ENCODE data around the gene NRXN3.

NRXN3 gene

DNA sequence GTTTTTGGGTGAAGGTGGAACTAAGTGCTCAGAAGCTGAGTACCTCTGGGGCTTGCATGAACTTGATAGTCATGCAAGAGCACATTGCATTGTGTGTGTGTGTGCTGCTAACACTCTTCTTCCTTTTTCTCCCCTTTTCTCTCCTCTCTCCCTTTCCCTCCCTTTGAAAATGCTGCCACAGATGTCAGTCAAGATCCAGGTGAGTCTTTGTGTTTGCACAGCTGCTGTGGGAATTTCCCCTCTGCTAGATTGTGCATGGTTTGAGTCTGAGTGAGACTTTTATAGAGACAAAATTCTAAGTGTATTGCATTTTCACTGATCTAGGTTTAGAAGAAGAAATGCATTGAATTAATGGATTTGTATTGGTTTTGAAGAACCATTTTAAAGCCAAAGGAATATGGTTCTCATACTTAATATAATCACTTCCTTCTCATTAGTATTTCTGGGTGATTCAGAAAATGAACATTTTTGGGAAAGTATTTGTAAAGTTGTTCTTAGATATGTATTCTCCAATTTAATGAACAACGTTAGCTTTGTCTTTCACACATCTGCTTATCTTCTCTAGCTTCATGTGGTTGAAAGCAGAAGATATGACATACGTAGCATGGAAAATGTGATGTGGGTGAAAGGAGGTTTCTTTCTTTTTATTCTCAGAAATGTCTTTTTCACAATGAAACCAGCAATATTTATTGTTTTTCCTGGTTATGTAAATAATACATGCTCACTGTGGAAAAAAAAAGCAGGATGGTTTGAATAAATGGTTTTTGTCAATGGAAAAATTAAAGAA, 108.5 kb downstream of the NRXN3 start:
- TF ChIP-seq JUND (IDR thresholded peaks at IDR 0.05; ENCODE audit: low read depth), result no peak
- in situ Hi-C loops (cut with HindIII; ENCODE audit: low pct_unique_long_range_greater_than_20kb, low sequenced_read_pairs), result no loop called here
- DNase-seq (ENCODE audit: low read depth in 1 of 2, low spot score in 1 of 2), result no peak

DNA sequence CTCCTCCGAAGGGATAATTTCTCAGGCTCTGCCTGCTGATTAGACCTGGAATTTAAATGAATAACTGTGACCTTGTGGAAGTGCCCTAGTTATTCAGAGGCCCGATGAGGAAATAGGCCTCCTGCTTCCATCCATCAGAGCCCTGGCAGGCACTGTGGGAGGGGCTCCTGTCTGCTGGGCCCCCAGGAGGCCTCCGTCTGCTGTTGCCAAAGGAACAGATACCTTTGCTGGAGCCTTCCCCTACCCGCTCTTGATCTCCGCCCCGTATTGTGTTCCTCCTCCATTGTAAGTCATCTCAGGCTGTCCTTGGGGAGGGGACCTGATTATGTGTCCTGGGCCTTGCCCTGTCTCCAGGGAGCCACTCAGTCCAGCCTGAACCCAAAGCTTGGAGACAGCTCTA, 112.3 kb downstream of the NRXN3 start:
- TF ChIP-seq JUND (IDR thresholded peaks at IDR 0.05; ENCODE audit: low read depth), result no peak
- in situ Hi-C loops (cut with HindIII; ENCODE audit: low pct_unique_long_range_greater_than_20kb, low sequenced_read_pairs), result no loop called here
- no peak for DNase-seq (ENCODE audit: low read depth in 1 of 2, low spot score in 1 of 2)

DNA sequence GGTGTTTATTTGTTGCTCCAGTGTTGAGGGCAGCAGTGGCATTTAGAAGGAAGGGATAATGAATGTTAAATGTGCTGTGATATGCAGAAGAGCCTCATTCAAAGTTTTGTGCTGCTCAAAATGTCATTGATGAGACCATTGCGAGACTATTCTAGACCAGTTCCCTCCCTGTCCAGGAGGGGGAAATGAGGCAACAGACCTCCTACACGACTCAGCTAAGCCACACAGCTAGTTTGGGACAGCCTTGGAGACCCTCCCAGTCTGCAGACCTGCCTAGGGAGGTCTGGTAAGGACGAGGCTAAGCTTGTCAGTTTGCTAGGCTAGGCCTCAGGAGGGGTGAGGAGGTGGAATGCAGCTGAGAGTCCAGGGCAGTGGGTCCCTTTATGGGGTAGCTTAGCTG, 116.0 kb downstream of the NRXN3 start:
- TF ChIP-seq JUND (IDR thresholded peaks at IDR 0.05; ENCODE audit: low read depth), result no peak
- in situ Hi-C loops (cut with HindIII; ENCODE audit: low pct_unique_long_range_greater_than_20kb, low sequenced_read_pairs), result no loop called here
- DNase-seq (ENCODE audit: low read depth in 1 of 2, low spot score in 1 of 2), result no peak

DNA sequence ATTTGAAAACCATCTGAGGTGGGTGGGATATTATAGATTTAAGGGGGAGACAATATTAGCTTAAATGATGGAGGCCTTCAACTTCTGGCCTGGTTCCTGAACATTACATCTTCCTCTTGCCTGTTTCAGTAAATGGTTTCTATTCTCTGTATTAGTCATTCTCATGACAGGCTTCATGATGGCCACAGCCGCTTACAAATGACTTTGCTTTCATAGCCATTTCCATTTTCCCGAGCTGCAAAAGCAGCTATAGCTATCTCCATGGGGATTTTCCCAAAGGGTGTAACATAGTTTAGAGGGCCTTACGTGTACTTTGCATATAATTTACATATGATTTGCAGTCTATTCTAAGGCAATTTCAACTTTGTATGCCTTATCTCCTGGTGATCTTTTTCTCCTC, 121.8 kb downstream of the NRXN3 start:
- in situ Hi-C loops (cut with HindIII; ENCODE audit: low pct_unique_long_range_greater_than_20kb, low sequenced_read_pairs), result no loop called here
- DNase-seq (ENCODE audit: low read depth in 1 of 2, low spot score in 1 of 2), result no peak
- TF ChIP-seq JUND (IDR thresholded peaks at IDR 0.05; ENCODE audit: low read depth), result no peak

DNA sequence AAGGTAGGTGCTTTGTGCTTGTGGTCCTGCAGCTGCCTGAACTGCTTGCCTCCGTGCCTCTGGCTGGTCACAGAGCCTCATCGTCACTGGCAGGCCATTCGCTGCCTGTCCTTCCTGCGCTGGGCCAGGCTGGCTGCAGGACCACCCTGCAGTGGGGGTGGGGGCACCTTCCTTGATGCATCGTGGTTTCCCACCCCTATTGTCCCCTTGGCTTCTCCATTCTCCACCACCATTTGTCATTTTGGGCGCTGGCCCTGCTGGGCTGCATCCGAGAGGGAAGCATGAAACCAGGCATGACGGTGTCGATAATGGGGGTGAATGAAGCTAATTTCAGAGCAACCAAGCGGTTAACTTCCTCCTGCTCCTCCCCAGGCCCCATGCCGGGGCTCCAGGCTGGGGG, 127.7 kb downstream of the NRXN3 start:
- TF ChIP-seq JUND (IDR thresholded peaks at IDR 0.05; ENCODE audit: low read depth), result no peak
- in situ Hi-C loops (cut with HindIII; ENCODE audit: low pct_unique_long_range_greater_than_20kb, low sequenced_read_pairs), result no loop called here
- DNase-seq (ENCODE audit: low read depth in 1 of 2, low spot score in 1 of 2), result no peak

DNA sequence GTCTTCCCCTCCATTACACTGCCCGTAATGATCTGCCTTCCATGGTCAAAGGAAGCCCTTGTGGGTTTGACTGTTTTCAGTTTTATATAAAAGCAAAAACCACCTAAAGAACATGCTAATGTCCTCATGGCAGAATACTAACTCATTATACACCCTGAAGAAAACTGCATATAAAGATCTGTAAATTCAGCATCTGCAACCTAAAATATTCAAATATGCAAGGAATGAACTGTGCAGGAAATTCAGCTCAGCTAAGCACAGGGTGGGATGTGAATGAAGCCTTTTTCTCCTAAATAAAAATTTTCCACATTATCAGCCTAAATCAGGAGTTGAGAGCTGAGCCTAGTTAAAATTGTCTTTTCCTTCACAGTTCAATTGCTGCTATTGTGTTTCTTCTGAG, 128.1 kb downstream of the NRXN3 start:
- TF ChIP-seq JUND (IDR thresholded peaks at IDR 0.05; ENCODE audit: low read depth), result no peak
- no peak for DNase-seq (ENCODE audit: low read depth in 1 of 2, low spot score in 1 of 2)
- in situ Hi-C loops (cut with HindIII; ENCODE audit: low pct_unique_long_range_greater_than_20kb, low sequenced_read_pairs), result no loop called here

DNA sequence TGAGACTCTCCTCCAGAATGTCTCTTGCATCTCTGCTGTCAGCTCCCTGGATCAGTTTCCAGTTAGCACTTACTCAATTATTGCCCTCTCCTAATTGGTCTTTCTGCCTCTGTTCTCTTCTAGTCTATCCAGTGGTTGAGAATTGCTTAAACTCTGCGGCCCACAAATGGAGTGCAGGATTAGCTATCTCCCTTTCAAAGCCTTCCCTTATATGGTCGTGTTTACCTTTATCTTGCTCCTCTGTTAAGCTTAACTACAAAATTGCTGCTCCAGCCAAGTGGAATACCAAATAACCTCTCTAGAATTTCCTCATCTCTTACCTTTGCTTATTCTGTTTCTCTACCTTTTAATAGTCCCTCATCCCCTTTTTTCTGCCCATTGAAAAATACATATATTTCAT, 132.7 kb downstream of the NRXN3 start:
- in situ Hi-C loops (cut with HindIII; ENCODE audit: low pct_unique_long_range_greater_than_20kb, low sequenced_read_pairs), result no loop called here
- DNase-seq (ENCODE audit: low read depth in 1 of 2, low spot score in 1 of 2), result no peak
- TF ChIP-seq JUND (IDR thresholded peaks at IDR 0.05; ENCODE audit: low read depth), result no peak

DNA sequence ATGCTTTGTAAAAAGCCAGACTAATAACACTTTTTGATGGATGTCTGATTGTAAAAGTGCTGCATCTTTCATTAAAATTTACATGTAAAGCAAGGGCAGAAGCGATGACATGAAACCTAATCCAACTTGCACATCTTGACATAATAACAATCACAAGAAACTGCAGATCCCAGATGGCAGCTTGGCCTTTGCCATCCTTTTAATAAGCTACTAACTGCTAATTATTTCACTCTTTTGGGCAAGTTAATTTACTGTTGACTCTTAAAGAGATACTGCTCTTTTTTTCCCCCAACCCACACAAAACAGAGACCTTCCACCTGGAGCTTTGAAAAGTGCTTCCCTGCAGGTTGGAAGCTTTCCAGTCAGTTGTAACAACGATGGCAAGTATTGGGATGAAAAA, 137.5 kb downstream of the NRXN3 start:
- no peak for TF ChIP-seq JUND (IDR thresholded peaks at IDR 0.05; ENCODE audit: low read depth)
- DNase-seq (ENCODE audit: low read depth in 1 of 2, low spot score in 1 of 2), result no peak
- in situ Hi-C loops (cut with HindIII; ENCODE audit: low pct_unique_long_range_greater_than_20kb, low sequenced_read_pairs), result no loop called here

DNA sequence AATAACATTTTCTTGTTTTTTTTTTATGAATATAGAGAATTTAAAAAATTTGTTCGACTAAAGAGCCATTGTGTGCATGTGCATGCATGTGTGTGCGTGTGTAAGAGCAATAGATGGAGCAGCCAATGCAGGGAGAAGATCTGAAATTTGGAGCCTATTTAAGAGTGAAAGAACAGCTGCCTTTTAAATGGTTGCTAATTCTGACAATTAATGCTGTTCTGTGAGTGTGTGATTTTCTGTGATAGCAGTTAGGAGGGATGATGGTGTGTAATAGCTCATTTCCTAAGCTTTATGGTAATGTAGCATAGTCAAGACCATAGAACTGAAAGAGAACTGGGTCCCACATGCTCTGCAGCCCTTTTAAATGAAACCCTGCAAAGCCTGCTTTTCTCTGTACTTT, 137.9 kb downstream of the NRXN3 start:
- no peak for TF ChIP-seq JUND (IDR thresholded peaks at IDR 0.05; ENCODE audit: low read depth)
- in situ Hi-C loops (cut with HindIII; ENCODE audit: low pct_unique_long_range_greater_than_20kb, low sequenced_read_pairs), result no loop called here
- DNase-seq (ENCODE audit: low read depth in 1 of 2, low spot score in 1 of 2), result no peak

DNA sequence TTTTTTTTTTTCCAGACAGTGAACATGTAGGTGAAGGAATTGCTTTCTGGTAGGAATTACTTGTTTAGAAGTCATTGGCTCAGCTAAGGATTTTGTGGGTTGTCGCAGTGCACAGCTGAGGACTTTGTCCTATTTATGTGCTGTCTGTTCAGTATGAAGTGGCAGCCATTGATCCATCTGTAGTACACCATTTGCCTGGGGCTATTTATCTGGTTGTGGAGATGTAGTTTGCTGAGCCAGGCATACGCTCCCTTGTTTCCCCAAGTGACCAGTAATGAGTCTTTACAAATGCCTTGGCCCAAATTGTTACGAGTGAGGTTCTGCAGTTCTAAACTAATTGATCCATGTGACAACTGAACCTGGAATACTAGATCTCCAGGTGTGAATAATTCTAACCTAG, 140.1 kb downstream of the NRXN3 start:
- no peak for DNase-seq (ENCODE audit: low read depth in 1 of 2, low spot score in 1 of 2)
- TF ChIP-seq JUND (IDR thresholded peaks at IDR 0.05; ENCODE audit: low read depth), result no peak
- in situ Hi-C loops (cut with HindIII; ENCODE audit: low pct_unique_long_range_greater_than_20kb, low sequenced_read_pairs), result no loop called here

DNA sequence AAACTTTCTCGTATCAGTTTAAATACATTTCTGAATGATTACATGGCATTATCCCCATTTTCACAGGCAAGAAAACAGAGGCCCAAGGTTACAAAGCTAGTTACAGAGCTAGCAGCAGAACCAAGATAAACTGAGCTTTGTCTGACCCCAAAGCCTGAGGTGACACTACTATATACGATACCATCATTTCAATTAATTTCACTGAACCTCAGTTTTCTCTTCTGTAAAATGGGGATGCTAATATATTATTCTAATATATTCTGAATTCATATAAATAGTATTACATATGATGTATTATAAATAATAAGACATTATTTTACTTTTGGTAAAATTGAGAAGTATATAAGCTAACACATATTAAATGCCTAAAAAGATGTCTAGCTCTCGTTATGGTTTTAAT, 143.3 kb downstream of the NRXN3 start:
- DNase-seq (ENCODE audit: low read depth in 1 of 2, low spot score in 1 of 2), result no peak
- no peak for TF ChIP-seq JUND (IDR thresholded peaks at IDR 0.05; ENCODE audit: low read depth)
- in situ Hi-C loops (cut with HindIII; ENCODE audit: low pct_unique_long_range_greater_than_20kb, low sequenced_read_pairs), result no loop called here

DNA sequence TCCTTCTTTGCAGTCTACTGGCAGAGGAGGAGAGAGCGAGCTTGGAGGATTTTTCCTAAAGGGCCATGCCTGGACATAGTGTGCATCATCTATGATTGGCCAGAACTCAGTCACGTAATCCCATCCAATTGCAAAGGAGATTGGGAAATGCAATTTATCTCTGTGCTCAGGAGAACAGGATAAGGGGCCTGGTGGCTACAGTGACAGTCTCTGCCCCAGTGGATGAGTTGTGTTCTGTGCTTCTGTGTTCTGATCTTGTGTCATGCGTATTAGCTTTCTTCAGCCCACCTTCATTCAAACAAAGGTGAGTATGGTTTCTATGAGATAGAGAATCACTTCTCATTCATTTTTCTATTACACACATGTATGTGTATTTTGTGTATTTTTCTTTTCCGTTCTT, 144.3 kb downstream of the NRXN3 start:
- in situ Hi-C loops (cut with HindIII; ENCODE audit: low pct_unique_long_range_greater_than_20kb, low sequenced_read_pairs), result no loop called here
- no peak for DNase-seq (ENCODE audit: low read depth in 1 of 2, low spot score in 1 of 2)
- no peak for TF ChIP-seq JUND (IDR thresholded peaks at IDR 0.05; ENCODE audit: low read depth)

DNA sequence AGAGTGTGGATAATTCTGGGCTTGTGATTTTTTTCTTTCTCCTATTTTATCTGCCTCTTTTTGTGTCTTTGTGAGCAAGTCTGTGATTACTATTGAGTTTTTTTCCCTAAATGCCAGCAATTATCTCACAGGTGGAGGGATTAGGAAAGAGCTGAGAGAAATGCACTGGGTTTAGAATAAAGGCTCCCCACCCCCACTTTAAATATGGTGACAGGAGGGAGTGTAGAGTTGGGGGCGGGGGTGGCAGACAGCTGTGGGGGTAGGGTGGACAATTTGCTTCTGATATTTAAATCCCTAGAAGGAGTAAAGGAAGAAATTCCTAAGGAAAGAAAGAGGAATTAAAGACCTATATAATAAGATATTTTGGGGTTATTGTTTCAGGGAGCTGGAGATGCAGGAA, 145.9 kb downstream of the NRXN3 start:
- no peak for TF ChIP-seq JUND (IDR thresholded peaks at IDR 0.05; ENCODE audit: low read depth)
- in situ Hi-C loops (cut with HindIII; ENCODE audit: low pct_unique_long_range_greater_than_20kb, low sequenced_read_pairs), result no loop called here
- DNase-seq (ENCODE audit: low read depth in 1 of 2, low spot score in 1 of 2), result no peak

DNA sequence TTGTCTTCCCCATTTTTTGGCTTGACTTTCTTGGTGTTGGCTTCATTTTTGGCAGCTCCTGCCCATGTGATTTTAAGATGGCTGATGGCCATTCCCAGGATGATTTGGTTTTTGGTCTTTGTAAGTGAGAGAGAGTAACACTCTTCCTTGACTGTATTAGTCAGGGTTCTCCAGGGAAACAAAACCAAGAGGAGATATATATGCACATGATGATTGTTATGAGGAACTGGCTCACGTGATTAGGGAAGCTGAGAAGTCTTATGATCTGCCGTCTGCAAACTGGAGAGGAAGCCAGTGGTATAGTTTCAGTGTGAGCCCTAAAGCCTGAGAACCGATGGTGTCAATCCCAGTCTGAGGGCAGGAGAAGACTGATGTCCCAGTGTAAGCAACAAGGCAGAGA, 146.6 kb downstream of the NRXN3 start:
- no peak for TF ChIP-seq JUND (IDR thresholded peaks at IDR 0.05; ENCODE audit: low read depth)
- no peak for DNase-seq (ENCODE audit: low read depth in 1 of 2, low spot score in 1 of 2)
- in situ Hi-C loops (cut with HindIII; ENCODE audit: low pct_unique_long_range_greater_than_20kb, low sequenced_read_pairs), result no loop called here

Measured in T47D (cell line).